GM12864 (cell line): ENCODE data around the gene EFNB2.

Experiments
- DNase-seq: peaks from one replicate; pipeline ENCODE4 v3.0.0-alpha.2; 2011; ENCODE audit warnings: low read depth
- H3K4me3 ChIP-seq: 2 replicates; pipeline ENCODE4 v1.5.1; 2011; ENCODE audit warnings: mild to moderate bottlenecking, low read depth, low read length, control low read depth
- CTCF ChIP-seq: IDR thresholded peaks from 2 replicates; pipeline ENCODE4 v1.5.1; 2011; ENCODE audit warnings: low read depth, mild to moderate bottlenecking, moderate library complexity, low read length, control low read depth, inconsistent platforms; ENCODE audit errors: missing control alignments

EFNB2 gene

GRCh38 chr13:106536244-106537034, 977 bp upstream of the EFNB2 start:
- peak; percentile 49 for DNase-seq
- H3K4me3 ChIP-seq: peak overlapping the region; percentile 66
- peak; percentile 97 for TF ChIP-seq CTCF

GRCh38 chr13:106534639-106535551, 567 bp downstream of the EFNB2 start:
- DNase-seq: no peak
- no peak for TF ChIP-seq CTCF
- H3K4me3 ChIP-seq: peak overlapping the region; percentile 66

GRCh38 chr13:106533943-106534638, 1.4 kb downstream of the EFNB2 start:
- no peak for TF ChIP-seq CTCF
- no peak overlapping the region for H3K4me3 ChIP-seq
- no peak for DNase-seq

GRCh38 chr13:106533101-106533942, 2.1 kb downstream of the EFNB2 start:
- no peak overlapping the region for H3K4me3 ChIP-seq
- no peak for DNase-seq
- no peak for TF ChIP-seq CTCF

GRCh38 chr13:106532111-106532929, 3.1 kb downstream of the EFNB2 start:
- DNase-seq: no peak
- TF ChIP-seq CTCF: no peak
- H3K4me3 ChIP-seq: no peak overlapping the region
